ENCODE results near the gene TMEM130.

GRCh38 chr7:98913612-98914011 lies 43.8 kb upstream of the TMEM130 start:
- no peak for TF ChIP-seq EP300 (IDR thresholded peaks at IDR 0.05)
- TF ChIP-seq CTCF (IDR thresholded peaks at IDR 0.05) = peak; percentile 14; the same call in 1 of the 3 replicates
- no peak for TF ChIP-seq GATA3 (IDR thresholded peaks at IDR 0.05; ENCODE audit: borderline replicate concordance)
- no peak for TF ChIP-seq REST (IDR thresholded peaks at IDR 0.05)
- TF ChIP-seq HOXB5 (CRISPR knock-in tag; IDR thresholded peaks at IDR 0.05) = no peak
- TF ChIP-seq RAD21 (conservative IDR thresholded peaks at IDR 0.05 in 1 of 2, IDR thresholded peaks at IDR 0.05 in 1 of 2) = no peak
- TF ChIP-seq HMGXB4 (CRISPR knock-in tag; IDR thresholded peaks at IDR 0.05; ENCODE audit: borderline replicate concordance) = no peak
- TF ChIP-seq MYC (IDR thresholded peaks at IDR 0.05; ENCODE audit: borderline replicate concordance, low read length) = no peak

All from A549 (cell line).